OCI-LY7 (cell line): ENCODE results near the gene EIF4G3.

Experiments used
- EZH2phosphoT487 ChIP-seq: fragments of 200-600 bp; sonication (generic); IDR thresholded peaks from 2 replicates; pipeline ENCODE4 v1.6.1; 2018; ENCODE audit warnings: low read depth, borderline replicate concordance, mild to moderate bottlenecking, mixed run types, antibody characterized with exemption, low read length, moderate library complexity, mixed read lengths
- TF ChIP-seq, protein P1 (sequence below): fragments of 200-600 bp; sonication (generic); conservative IDR thresholded peaks from 2 replicates; pipeline ENCODE4 v1.5.1; 2014; ENCODE audit warnings: mild to moderate bottlenecking, antibody characterized with exemption, low read length, moderate library complexity, mixed read lengths

DNA sequence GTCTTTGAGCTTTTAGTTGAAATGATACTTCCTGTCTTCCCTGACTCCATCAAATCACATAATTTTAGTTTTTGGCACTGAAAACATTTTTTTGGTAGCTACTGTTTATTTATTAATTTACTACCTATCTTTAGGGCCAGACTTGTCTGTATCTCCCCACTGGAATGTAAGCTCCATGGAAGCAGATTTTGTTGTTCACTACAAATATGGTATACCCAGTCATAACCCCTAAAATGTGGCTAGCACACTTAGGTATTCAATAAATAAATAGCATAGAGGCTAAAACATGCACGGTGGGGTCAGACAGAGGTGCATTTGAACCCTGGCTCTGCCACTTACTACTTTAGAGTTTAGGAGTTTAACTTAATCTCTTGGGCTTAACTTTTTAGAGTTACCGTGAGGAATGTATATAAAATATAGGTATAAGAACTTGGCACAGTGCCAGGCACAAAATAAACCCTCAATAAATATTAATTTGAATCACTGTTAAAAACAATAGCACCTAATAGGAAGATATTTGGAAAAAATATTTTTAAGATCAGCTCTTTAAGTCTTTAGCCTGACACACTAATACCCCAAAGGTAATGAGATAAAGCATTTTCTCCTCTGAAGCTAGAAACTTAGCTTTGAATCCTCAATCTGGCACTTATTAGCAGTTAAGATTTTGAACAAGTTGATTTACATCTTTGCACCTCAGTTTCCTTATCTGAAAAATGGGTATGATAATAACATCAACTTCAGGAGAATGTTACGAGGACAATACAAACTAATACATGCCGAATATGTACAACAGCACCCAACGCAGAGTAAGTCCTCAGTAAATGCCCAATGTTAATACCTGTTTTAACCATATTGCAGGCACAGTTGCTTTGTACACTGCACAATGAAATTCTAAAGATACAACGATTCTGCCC lies 330.0 kb downstream of the EIF4G3 start:
- TF ChIP-seq, protein P1, sequence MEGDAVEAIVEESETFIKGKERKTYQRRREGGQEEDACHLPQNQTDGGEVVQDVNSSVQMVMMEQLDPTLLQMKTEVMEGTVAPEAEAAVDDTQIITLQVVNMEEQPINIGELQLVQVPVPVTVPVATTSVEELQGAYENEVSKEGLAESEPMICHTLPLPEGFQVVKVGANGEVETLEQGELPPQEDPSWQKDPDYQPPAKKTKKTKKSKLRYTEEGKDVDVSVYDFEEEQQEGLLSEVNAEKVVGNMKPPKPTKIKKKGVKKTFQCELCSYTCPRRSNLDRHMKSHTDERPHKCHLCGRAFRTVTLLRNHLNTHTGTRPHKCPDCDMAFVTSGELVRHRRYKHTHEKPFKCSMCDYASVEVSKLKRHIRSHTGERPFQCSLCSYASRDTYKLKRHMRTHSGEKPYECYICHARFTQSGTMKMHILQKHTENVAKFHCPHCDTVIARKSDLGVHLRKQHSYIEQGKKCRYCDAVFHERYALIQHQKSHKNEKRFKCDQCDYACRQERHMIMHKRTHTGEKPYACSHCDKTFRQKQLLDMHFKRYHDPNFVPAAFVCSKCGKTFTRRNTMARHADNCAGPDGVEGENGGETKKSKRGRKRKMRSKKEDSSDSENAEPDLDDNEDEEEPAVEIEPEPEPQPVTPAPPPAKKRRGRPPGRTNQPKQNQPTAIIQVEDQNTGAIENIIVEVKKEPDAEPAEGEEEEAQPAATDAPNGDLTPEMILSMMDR: no peak
- TF ChIP-seq EZH2phosphoT487: no peak
